ENCODE measurements around the gene AIPL1. TPM values are rescaled to one million over a fixed set of nuclear protein-coding genes. Genes with fewer than 3 reads are reported as not detected.

Gene AIPL1
- polyA plus RNA-seq, 1 donor (not counting 4 experiments of a cell fraction or from before 2014, with no cell fraction given), result not detected

DNA sequence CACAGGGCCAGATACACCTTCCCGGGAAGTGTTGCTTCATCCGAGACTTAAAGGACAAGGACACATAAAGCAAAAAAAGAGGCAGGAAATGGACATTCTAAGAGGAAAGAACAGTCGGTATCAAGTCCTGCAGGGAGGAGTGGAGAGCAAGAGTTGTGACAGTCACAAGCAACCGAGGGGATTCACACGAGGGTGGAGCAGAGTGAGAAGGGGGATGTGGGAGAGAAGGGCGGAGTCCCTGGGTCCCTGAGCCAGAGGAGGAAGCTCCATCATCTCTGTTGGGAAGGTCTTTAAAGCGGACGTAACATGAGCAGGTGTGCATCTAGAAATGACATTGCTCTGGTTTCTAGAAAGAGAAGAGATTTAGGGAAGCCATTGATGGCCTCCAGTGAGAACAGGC, 47.1 kb downstream of the AIPL1 start:
- no peak for TF ChIP-seq EZH2 (IDR thresholded peaks at IDR 0.05; ENCODE audit: low read length)
- TF ChIP-seq, protein P1, sequence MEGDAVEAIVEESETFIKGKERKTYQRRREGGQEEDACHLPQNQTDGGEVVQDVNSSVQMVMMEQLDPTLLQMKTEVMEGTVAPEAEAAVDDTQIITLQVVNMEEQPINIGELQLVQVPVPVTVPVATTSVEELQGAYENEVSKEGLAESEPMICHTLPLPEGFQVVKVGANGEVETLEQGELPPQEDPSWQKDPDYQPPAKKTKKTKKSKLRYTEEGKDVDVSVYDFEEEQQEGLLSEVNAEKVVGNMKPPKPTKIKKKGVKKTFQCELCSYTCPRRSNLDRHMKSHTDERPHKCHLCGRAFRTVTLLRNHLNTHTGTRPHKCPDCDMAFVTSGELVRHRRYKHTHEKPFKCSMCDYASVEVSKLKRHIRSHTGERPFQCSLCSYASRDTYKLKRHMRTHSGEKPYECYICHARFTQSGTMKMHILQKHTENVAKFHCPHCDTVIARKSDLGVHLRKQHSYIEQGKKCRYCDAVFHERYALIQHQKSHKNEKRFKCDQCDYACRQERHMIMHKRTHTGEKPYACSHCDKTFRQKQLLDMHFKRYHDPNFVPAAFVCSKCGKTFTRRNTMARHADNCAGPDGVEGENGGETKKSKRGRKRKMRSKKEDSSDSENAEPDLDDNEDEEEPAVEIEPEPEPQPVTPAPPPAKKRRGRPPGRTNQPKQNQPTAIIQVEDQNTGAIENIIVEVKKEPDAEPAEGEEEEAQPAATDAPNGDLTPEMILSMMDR (optimal IDR thresholded peaks at IDR 0.05 in 1 of 3, IDR thresholded peaks at IDR 0.05 in 1 of 3, conservative IDR thresholded peaks at IDR 0.05 in 1 of 3; ENCODE audit: extremely low read depth in 1 of 3, insufficient read depth in 2 of 3, low read length in 3 of 3), result no peak
- H3K9ac ChIP-seq (ENCODE audit: control insufficient read depth, extremely low read depth, insufficient read depth, low read length), result no peak overlapping the region
- no peaks in the 10 kb centered on the region for H3K4me1 ChIP-seq (ENCODE audit: control insufficient read depth, extremely low read depth, insufficient read depth, low read length)
- no peak overlapping the region for H3K4me2 ChIP-seq (ENCODE audit: control insufficient read depth, extremely low read depth, insufficient read depth, low read depth, low read length)
- no peaks in the 10 kb centered on the region for H4K20me1 ChIP-seq (ENCODE audit: control insufficient read depth, extremely low read depth, insufficient read depth, low read length)
- no peaks in the 10 kb centered on the region for H3K36me3 ChIP-seq (ENCODE audit: control insufficient read depth in 2 of 2, extremely low read depth in 1 of 2, insufficient read depth in 2 of 2, low read length in 2 of 2)
- DNase-seq (ENCODE audit: low read depth, low spot score), result no peak
- no peaks in the 10 kb centered on the region for H3K9me1 ChIP-seq (ENCODE audit: control insufficient read depth, extremely low read depth, insufficient read depth, low read length)
- H3K27ac ChIP-seq (ENCODE audit: control insufficient read depth, insufficient read depth, low read length), result no peak overlapping the region
- H2AFZ ChIP-seq (ENCODE audit: control insufficient read depth, low read length), result no peak overlapping the region
- FAIRE-seq, result no peak
- H3K79me2 ChIP-seq (ENCODE audit: control insufficient read depth, insufficient read depth, low read length), result no peaks in the 10 kb centered on the region
- peaks cover 9% of the 10 kb centered on the region for H3K27me3 ChIP-seq (ENCODE audit: control insufficient read depth, extremely low read depth, insufficient read depth, low read length)
- no peak overlapping the region for H3K4me3 ChIP-seq (ENCODE audit: control insufficient read depth in 2 of 3, extremely low read depth in 1 of 3, insufficient read depth in 2 of 3, low read depth in 1 of 3, low read length in 3 of 3)
- no peaks in the 10 kb centered on the region for H3K9me3 ChIP-seq (ENCODE audit: control insufficient read depth, low read depth, low read length)
- dilution Hi-C loops (cut with MboI; ENCODE audit: extremely low pct_ligation_motif_present, low sequenced_read_pairs), result no loop called here

DNA sequence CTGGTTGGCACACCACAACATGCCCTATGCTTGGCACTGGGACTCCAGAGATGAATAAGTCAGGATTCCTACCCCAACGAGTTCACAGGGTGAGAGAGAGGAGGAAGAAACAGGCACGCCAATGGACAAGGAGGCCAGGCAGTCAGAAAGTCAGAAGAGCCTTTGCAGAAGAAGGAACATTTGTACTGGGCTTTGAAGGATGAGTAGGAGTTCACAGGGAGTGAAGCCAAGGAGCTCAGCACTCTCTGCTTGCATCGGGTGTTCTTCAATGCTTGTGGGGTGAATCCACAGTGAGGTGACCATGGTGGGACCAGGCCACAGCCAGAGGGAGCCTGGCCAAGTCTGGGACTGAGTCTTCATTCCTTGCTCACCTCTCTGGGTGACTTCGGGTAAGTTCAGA, 47.5 kb downstream of the AIPL1 start:
- DNase-seq (ENCODE audit: low read depth, low spot score), result no peak
- FAIRE-seq, result no peak
- H3K4me3 ChIP-seq (ENCODE audit: control insufficient read depth in 2 of 3, extremely low read depth in 1 of 3, insufficient read depth in 2 of 3, low read depth in 1 of 3, low read length in 3 of 3), result no peak overlapping the region
- dilution Hi-C loops (cut with MboI; ENCODE audit: extremely low pct_ligation_motif_present, low sequenced_read_pairs), result no loop called here
- no peaks in the 10 kb centered on the region for H3K4me1 ChIP-seq (ENCODE audit: control insufficient read depth, extremely low read depth, insufficient read depth, low read length)
- H3K9me1 ChIP-seq (ENCODE audit: control insufficient read depth, extremely low read depth, insufficient read depth, low read length), result no peaks in the 10 kb centered on the region
- no peaks in the 10 kb centered on the region for H4K20me1 ChIP-seq (ENCODE audit: control insufficient read depth, extremely low read depth, insufficient read depth, low read length)
- H3K27me3 ChIP-seq (ENCODE audit: control insufficient read depth, extremely low read depth, insufficient read depth, low read length), result peaks cover 6% of the 10 kb centered on the region
- no peaks in the 10 kb centered on the region for H3K36me3 ChIP-seq (ENCODE audit: control insufficient read depth in 2 of 2, extremely low read depth in 1 of 2, insufficient read depth in 2 of 2, low read length in 2 of 2)
- H3K4me2 ChIP-seq (ENCODE audit: control insufficient read depth, extremely low read depth, insufficient read depth, low read depth, low read length), result no peak overlapping the region
- no peaks in the 10 kb centered on the region for H3K9me3 ChIP-seq (ENCODE audit: control insufficient read depth, low read depth, low read length)
- H3K27ac ChIP-seq (ENCODE audit: control insufficient read depth, insufficient read depth, low read length), result no peak overlapping the region
- no peak overlapping the region for H3K9ac ChIP-seq (ENCODE audit: control insufficient read depth, extremely low read depth, insufficient read depth, low read length)
- TF ChIP-seq, protein P1 (optimal IDR thresholded peaks at IDR 0.05 in 1 of 3, IDR thresholded peaks at IDR 0.05 in 1 of 3, conservative IDR thresholded peaks at IDR 0.05 in 1 of 3; ENCODE audit: extremely low read depth in 1 of 3, insufficient read depth in 2 of 3, low read length in 3 of 3), result no peak
- TF ChIP-seq EZH2 (IDR thresholded peaks at IDR 0.05; ENCODE audit: low read length), result no peak
- H2AFZ ChIP-seq (ENCODE audit: control insufficient read depth, low read length), result no peak overlapping the region
- H3K79me2 ChIP-seq (ENCODE audit: control insufficient read depth, insufficient read depth, low read length), result no peaks in the 10 kb centered on the region
